Activated CD8-positive, alpha-beta memory T cell treated with anti-CD3 and anti-CD28 coated beads, Interleukin-2, amount 50 U/mL, for 1 hour (primary cell): Measurements from ENCODE around the gene ZNF638.

Experiments used
- DNase-seq: peaks from one replicate; pipeline ENCODE4 v3.0.0-alpha.2; 2020; ENCODE audit errors: extremely low read depth

Gene ZNF638

GRCh38 chr2:71332435-71332796 is 834 bp downstream of the ZNF638 start:
- DNase-seq: no peak

- no peak for DNase-seq
Observed at GRCh38 chr2:71333619-71334018, 2.0 kb downstream of the ZNF638 start.

- no peak for DNase-seq
Observed at GRCh38 chr2:71336384-71336783, 4.8 kb downstream of the ZNF638 start.

- DNase-seq: no peak
Observed at GRCh38 chr2:71336802-71337201, 5.2 kb downstream of the ZNF638 start.

GRCh38 chr2:71337776-71338175 is 6.2 kb downstream of the ZNF638 start:
- no peak for DNase-seq

- DNase-seq: no peak
Observed at GRCh38 chr2:71339685-71340084, 8.1 kb downstream of the ZNF638 start.

GRCh38 chr2:71340176-71340575 is 8.6 kb downstream of the ZNF638 start:
- no peak for DNase-seq

GRCh38 chr2:71341645-71342044 is 10.1 kb downstream of the ZNF638 start:
- no peak for DNase-seq

- no peak for DNase-seq
Observed at GRCh38 chr2:71346065-71346464, 14.5 kb downstream of the ZNF638 start.

GRCh38 chr2:71347517-71347916 is 15.9 kb downstream of the ZNF638 start:
- DNase-seq: no peak

GRCh38 chr2:71348302-71348701 is 16.7 kb downstream of the ZNF638 start:
- DNase-seq: no peak

- DNase-seq: no peak
Observed at GRCh38 chr2:71353248-71353647, 21.7 kb downstream of the ZNF638 start.

- no peak for DNase-seq
Observed at GRCh38 chr2:71358931-71359671, 27.5 kb downstream of the ZNF638 start.

GRCh38 chr2:71360434-71360975 is 28.9 kb downstream of the ZNF638 start:
- DNase-seq: no peak

- DNase-seq: no peak
Observed at GRCh38 chr2:71361631-71362030, 30.0 kb downstream of the ZNF638 start.

GRCh38 chr2:71362447-71362846 is 30.9 kb downstream of the ZNF638 start:
- DNase-seq: no peak

GRCh38 chr2:71370015-71370414 is 38.4 kb downstream of the ZNF638 start:
- DNase-seq: no peak

- DNase-seq: no peak
Observed at GRCh38 chr2:71372042-71372441, 40.5 kb downstream of the ZNF638 start.

- no peak for DNase-seq
Observed at GRCh38 chr2:71379086-71379485, 47.5 kb downstream of the ZNF638 start.

GRCh38 chr2:71380665-71381064 is 49.1 kb downstream of the ZNF638 start:
- no peak for DNase-seq

GRCh38 chr2:71385012-71385411 is 53.4 kb downstream of the ZNF638 start:
- no peak for DNase-seq

- no peak for DNase-seq
Observed at GRCh38 chr2:71388214-71388613, 56.6 kb downstream of the ZNF638 start.

- no peak for DNase-seq
Observed at GRCh38 chr2:71389384-71390072, 57.9 kb downstream of the ZNF638 start.
